HG03520 (cell line): ENCODE results near the gene NXPH1.
"Not testable (repeated sequence)": the region's sequence is repeated elsewhere in the genome, so short reads cannot be mapped to it uniquely, and the experiment has no call there.

Experiments used
- ATAC-seq: cut with Tn5 transposase; IDR thresholded peaks from one replicate; pipeline ENCODE4 v1.9.1; 2021; ENCODE audit warnings: mild to moderate bottlenecking, moderate library complexity; ENCODE audit not compliant: unreplicated experiment

The NXPH1 gene

GRCh38 chr7:8669501-8669851, 236.1 kb downstream of the NXPH1 start:
- no peak for ATAC-seq

- ATAC-seq: no peak
Observed at GRCh38 chr7:8684426-8684825, 251.0 kb downstream of the NXPH1 start.

- no peak for ATAC-seq
Observed at GRCh38 chr7:8699875-8700624, 266.6 kb downstream of the NXPH1 start.

- ATAC-seq: no peak
Observed at GRCh38 chr7:8702807-8703206, 269.4 kb downstream of the NXPH1 start.

DNA sequence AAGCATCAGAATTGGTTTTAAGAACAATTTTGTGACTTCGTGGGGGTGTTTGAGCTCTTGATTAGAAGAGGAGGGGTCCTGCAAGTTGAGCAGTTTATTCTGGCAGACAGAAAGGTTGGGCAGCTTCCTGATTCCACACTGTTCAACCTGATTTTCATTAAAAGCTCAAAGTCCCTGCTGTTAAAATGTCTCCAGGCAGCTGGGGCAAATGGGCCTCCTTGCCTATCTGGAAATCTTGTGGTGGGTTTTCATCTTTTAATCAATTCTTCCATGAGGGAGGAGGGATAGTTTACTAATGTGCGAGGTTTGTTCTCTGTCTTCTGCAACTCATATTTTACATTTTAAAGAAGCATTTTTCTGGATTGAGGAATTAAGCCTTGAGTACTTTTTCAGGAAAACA, 276.7 kb downstream of the NXPH1 start:
- ATAC-seq: no peak

- ATAC-seq: no peak
Observed at GRCh38 chr7:8714791-8715190, 281.4 kb downstream of the NXPH1 start.

GRCh38 chr7:8719102-8719501, 285.7 kb downstream of the NXPH1 start:
- ATAC-seq: no peak

GRCh38 chr7:8724080-8724718, 290.8 kb downstream of the NXPH1 start:
- ATAC-seq: peak; percentile 86

DNA sequence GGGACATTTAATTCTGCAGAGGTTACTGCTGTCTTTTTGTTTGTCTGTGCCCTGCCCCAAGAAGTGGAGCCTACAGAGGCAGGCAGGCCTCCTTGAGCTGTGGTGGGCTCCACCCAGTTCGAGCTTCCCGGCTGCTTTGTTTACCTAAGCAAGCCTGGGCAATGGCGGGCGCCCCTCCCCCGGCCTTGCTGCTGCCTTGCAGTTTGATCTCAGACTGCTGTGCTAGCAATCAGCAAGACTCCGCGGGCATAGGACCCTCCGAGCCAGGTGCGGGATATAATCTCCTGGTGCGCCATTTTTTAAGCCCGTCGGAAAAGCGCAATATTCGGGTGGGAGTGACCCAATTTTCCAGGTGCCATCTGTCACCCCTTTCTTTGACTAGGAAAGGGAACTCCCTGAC, 298.3 kb downstream of the NXPH1 start:
- ATAC-seq: not testable (repeated sequence)

DNA sequence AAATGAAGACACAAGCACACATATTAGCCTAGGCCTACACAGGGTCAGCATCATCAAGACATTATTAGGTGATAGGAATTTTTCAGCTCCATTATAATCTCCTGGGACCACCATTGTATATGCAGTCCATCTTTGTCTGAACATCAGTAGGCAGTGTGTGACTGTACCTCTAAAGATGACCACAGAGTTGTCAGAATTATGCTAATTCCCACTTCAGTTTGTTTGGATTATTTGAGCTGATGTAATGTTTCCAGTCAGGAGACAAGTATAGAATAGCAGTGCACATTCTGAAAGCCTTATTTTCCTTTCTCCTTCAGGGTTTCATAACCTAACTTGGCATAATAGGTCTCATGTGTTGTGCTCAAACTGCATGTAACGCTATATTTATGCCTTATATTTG, 306.4 kb downstream of the NXPH1 start:
- no peak for ATAC-seq

DNA sequence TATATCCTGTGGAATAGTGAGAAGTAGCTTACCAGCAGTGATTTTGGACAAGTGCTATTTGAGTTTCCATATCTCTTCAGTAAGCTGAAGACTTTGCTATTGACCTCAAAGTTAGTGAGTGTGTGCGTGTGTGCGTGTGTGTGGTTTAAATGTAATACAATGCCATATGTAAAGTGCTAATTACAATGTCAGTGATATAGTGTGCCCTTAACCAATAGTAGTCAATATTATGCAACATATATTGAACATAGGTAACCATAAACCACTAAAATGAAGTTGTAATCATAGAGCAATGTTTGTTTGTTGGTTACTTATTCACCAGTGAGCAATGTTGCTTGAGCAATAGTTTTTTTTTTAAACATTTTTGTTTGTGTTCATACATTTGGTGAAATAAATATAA, 309.4 kb downstream of the NXPH1 start:
- no peak for ATAC-seq

DNA sequence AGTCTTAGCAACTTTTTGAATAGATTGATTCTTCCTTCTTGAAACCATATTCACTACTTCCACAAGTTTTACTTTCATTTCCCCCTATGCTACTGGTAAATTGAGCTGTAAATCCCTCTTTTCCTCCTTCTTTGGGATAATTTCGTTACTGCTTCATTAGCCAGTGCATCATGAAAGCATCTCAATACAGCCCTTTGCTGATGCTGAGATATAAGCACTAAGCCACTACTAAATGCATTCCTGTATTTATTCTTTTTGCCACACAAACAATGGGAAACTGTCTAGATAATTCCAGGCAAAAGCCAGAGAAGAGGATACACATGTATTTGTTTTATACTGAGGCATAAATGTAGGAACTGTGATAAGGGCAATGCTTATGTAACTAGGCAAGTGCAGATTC, 313.9 kb downstream of the NXPH1 start:
- no peak for ATAC-seq

DNA sequence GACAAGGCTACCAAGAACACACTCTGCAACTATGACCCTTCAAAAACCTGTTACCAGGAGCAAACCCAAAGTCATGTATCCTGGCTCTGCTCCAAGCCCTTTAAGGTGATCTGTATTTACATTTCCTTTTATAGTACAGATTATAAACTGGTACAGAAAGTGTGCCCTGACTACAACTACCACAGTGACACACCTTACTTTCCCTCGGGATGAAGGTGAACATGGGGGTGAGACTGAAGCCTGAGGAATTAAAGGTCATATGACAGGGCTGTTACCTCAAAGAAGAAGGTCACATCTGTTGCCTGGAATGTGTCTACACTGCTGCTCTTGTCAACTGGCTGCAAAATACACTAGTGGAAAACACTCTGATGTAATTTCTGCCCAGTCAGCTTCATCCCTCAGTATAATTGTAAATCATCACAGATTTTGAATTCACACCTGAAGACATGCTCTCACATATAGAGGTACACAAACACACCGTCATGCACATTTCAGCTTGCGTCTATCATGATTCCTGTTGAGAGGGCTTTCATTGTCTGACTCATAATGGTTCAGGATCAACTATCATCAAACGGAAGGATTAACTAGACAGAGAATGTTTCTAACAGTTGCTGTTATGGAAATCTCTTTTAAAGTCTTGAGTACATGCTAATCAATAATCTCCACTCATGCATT, 318.3 kb downstream of the NXPH1 start:
- ATAC-seq: no peak

DNA sequence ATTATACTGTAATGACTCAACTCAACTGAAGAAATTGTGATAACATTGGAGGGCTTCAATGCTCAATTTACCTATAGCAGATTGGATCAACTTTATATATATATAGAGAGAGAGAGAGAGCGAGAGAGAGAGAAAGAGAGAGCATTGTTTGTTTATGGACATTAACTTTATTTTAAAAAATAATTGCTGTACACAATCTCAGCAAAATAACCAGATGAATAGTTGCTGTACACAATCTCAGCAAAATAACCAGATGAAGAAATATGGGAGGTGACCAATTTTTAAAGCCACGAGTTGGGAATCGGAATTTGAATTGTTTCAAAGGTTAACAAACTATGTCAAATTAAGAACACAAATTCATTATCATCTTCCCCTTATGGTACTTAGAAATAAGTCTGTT, 319.9 kb downstream of the NXPH1 start:
- ATAC-seq: no peak

DNA sequence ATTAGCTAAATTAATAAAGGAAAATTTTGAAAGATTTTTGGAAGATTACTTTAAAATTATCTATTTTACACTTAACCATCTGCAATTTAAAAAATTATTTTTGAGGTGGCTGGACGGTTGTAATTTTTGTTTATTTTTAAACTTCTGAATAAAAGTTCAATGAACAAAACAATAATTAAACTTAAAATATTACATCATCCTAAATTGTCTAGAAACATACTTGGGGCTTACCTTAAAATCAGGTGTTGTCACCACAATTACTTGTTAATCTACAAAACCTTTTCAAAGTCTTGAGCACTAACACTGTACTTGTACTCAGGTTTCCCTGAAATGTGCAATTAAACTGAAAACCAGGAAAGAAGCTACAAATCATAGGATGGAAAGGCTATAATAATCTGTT, 328.3 kb downstream of the NXPH1 start:
- no peak for ATAC-seq

DNA sequence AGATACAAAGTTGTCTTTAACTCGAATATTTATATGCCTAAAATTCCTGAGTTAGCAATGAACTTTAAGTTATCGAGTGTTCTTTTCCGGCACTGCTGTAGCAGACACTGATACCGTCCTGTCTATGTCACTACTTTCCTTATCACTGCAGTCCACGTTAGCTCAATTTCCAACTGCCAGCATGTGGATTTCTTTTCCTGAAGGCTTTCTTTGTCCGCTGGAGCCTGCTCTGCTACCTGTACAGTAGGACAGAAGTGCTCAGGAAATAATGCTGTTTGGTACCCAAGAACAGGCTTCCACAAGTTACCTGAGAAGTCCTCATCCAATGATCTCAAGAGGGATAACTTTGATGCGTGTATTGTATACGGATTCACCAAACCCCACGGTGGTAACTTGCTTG, 329.4 kb downstream of the NXPH1 start:
- ATAC-seq: no peak

DNA sequence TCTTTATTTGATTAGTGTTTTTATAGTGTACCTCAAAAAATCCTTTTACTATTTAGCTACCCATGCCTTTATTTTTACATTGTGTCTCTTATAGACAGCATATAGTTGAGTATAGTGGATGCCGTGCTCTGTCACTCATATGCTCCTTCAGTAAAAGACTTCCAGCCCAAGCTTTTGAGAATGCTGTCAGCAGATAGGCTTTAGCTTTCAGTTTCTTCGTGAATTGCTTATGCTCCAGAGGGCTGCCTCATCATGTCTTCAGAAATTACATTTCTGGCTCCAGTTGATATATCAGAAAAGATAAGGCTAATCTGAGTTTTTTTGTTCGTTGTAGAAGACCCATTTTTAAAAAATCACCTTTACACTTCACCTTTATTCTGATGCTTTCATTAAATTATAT, 332.0 kb downstream of the NXPH1 start:
- no peak for ATAC-seq

DNA sequence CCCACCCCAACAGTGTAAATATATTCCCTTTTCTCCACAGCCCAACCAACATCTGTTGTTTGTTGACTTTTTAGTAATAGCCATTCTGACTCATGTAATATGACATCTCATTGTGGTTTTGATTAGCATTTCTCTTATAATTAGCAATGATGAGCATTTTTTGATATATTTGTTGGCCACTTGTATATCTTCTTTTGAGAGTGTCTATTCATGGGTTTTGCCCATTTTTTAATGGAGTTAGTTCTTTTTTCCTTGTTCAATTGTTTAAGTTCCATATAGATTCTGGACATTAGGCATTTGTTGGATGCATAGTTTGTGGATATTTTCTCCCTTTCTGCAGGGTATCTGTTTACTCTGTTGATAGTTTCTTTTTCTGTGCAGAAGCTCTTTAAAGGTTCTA, 340.1 kb downstream of the NXPH1 start:
- ATAC-seq: no peak

GRCh38 chr7:8778459-8778858, 345.1 kb downstream of the NXPH1 start:
- ATAC-seq: no peak

DNA sequence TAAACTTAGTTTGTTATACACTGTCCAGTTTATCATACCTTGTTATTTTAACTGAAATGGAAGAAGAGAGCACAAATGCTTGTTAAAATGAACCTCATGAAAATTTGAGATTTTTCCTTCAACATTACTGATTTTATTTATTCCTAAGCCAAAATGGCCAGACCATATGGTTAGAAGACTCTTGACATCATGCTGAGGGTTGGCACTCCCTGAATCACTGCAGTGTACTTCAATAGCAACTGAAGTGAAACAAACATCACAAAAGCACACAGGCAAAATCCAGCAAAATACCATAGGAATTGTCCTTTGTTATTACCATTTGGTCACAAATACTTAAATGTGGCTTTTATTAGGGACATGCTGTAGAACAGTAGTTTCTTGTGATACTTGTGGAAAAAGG, 347.8 kb downstream of the NXPH1 start:
- ATAC-seq: no peak

GRCh38 chr7:8783229-8783628, 349.8 kb downstream of the NXPH1 start:
- no peak for ATAC-seq

DNA sequence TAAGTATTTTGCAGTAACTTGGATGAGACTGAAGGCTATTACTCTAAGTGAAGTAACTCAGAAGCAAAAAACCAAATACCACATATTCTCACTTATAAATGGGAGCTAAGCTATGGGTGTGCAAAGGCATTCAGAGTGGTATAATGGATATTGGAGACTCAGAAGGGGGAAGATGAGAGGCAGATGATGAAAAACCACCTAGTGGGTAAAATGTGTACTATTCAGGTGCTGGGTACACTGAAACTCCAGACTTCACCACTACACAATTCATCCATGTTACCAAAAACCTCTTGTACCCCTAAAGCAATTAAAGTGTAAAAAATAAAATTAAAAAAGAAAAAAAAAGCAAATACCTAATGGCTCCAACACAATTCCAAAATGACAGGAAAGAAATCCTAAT, 351.7 kb downstream of the NXPH1 start:
- ATAC-seq: no peak
